ENCODE results near the gene NF1. TPM values are rescaled to one million over a fixed set of nuclear protein-coding genes. Genes with fewer than 3 reads are reported as not detected.

NF1 gene
- polyA plus RNA-seq, 1 of the 3 experiments (the other 2 are of a cell fraction): 19.6 TPM

DNA sequence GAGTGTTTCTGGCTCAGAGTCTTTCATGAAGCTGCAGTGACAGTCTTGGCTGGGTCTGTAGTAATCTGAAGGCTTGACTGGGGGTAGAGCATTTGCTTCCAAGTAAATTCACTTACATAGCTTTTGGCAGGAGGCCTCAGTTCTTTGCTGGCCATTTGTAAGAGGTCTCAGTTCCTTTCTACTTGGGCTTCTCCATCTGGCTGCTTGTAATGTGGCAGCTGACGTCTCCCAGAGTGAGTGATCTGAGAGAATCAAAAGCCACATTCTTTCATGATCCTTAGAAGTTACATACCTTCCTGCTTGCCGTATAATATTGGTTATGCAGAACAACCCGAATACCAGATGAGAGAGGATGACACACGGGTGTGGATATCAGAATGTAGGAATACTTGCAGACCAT is 39.8 kb downstream of the NF1 start:
- H3K79me2 ChIP-seq (ENCODE audit: insufficient read depth): peaks cover 100% of the 10 kb centered on the region
- H2AFZ ChIP-seq (ENCODE audit: low read depth): no peak overlapping the region
- no peak overlapping the region for H3K9ac ChIP-seq
- H4K20me1 ChIP-seq (ENCODE audit: insufficient read depth): peaks cover 24% of the 10 kb centered on the region
- H3K4me2 ChIP-seq: no peak overlapping the region
- peaks cover 9% of the 10 kb centered on the region for H3F3A ChIP-seq (replicated peaks; ENCODE audit: insufficient read depth)
- no peak overlapping the region for H3K27ac ChIP-seq (ENCODE audit: low read depth in 2 of 2, low read length in 1 of 2)
- no peaks in the 10 kb centered on the region for H3K27me3 ChIP-seq (ENCODE audit: insufficient read depth)
- DNase-seq: no peak
- H3K9me3 ChIP-seq: no peaks in the 10 kb centered on the region
- TF ChIP-seq, protein P1, sequence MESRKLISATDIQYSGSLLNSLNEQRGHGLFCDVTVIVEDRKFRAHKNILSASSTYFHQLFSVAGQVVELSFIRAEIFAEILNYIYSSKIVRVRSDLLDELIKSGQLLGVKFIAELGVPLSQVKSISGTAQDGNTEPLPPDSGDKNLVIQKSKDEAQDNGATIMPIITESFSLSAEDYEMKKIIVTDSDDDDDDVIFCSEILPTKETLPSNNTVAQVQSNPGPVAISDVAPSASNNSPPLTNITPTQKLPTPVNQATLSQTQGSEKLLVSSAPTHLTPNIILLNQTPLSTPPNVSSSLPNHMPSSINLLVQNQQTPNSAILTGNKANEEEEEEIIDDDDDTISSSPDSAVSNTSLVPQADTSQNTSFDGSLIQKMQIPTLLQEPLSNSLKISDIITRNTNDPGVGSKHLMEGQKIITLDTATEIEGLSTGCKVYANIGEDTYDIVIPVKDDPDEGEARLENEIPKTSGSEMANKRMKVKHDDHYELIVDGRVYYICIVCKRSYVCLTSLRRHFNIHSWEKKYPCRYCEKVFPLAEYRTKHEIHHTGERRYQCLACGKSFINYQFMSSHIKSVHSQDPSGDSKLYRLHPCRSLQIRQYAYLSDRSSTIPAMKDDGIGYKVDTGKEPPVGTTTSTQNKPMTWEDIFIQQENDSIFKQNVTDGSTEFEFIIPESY (IDR thresholded peaks at IDR 0.05; ENCODE audit: borderline replicate concordance, low read depth): no peak
- TF ChIP-seq, protein P2, sequence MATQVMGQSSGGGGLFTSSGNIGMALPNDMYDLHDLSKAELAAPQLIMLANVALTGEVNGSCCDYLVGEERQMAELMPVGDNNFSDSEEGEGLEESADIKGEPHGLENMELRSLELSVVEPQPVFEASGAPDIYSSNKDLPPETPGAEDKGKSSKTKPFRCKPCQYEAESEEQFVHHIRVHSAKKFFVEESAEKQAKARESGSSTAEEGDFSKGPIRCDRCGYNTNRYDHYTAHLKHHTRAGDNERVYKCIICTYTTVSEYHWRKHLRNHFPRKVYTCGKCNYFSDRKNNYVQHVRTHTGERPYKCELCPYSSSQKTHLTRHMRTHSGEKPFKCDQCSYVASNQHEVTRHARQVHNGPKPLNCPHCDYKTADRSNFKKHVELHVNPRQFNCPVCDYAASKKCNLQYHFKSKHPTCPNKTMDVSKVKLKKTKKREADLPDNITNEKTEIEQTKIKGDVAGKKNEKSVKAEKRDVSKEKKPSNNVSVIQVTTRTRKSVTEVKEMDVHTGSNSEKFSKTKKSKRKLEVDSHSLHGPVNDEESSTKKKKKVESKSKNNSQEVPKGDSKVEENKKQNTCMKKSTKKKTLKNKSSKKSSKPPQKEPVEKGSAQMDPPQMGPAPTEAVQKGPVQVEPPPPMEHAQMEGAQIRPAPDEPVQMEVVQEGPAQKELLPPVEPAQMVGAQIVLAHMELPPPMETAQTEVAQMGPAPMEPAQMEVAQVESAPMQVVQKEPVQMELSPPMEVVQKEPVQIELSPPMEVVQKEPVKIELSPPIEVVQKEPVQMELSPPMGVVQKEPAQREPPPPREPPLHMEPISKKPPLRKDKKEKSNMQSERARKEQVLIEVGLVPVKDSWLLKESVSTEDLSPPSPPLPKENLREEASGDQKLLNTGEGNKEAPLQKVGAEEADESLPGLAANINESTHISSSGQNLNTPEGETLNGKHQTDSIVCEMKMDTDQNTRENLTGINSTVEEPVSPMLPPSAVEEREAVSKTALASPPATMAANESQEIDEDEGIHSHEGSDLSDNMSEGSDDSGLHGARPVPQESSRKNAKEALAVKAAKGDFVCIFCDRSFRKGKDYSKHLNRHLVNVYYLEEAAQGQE (IDR thresholded peaks at IDR 0.05; ENCODE audit: low read depth, low read length): no peak
- TF ChIP-seq MEF2A (IDR thresholded peaks at IDR 0.05; ENCODE audit: borderline replicate concordance, low read depth) (no peak), EP300 (IDR thresholded peaks at IDR 0.05; ENCODE audit: borderline replicate concordance in 1 of 2, low read depth in 1 of 2, low read length in 1 of 2) (no peak), SMC3 (IDR thresholded peaks at IDR 0.05; ENCODE audit: low read depth, low read length) (no peak), CHD2 (IDR thresholded peaks at IDR 0.05; ENCODE audit: low read length, partially characterized antibody) (no peak), MXI1 (IDR thresholded peaks at IDR 0.05; ENCODE audit: low read depth, low read length) (no peak), RAD21 (IDR thresholded peaks at IDR 0.05; ENCODE audit: low read length) (no peak), FOXM1 (IDR thresholded peaks at IDR 0.05; ENCODE audit: low read depth) (no peak), ELF1 (IDR thresholded peaks at IDR 0.05) (no peak), RXRA (IDR thresholded peaks at IDR 0.05; ENCODE audit: borderline replicate concordance, low read depth) (no peak), NFIC (IDR thresholded peaks at IDR 0.05; ENCODE audit: borderline replicate concordance) (no peak), FOSL2 (IDR thresholded peaks at IDR 0.05; ENCODE audit: borderline replicate concordance, low read depth) (no peak), POLR2AphosphoS5 (IDR thresholded peaks at IDR 0.05; ENCODE audit: low read depth, low read length) (no peak)
- TF ChIP-seq, protein P3, sequence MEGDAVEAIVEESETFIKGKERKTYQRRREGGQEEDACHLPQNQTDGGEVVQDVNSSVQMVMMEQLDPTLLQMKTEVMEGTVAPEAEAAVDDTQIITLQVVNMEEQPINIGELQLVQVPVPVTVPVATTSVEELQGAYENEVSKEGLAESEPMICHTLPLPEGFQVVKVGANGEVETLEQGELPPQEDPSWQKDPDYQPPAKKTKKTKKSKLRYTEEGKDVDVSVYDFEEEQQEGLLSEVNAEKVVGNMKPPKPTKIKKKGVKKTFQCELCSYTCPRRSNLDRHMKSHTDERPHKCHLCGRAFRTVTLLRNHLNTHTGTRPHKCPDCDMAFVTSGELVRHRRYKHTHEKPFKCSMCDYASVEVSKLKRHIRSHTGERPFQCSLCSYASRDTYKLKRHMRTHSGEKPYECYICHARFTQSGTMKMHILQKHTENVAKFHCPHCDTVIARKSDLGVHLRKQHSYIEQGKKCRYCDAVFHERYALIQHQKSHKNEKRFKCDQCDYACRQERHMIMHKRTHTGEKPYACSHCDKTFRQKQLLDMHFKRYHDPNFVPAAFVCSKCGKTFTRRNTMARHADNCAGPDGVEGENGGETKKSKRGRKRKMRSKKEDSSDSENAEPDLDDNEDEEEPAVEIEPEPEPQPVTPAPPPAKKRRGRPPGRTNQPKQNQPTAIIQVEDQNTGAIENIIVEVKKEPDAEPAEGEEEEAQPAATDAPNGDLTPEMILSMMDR (IDR thresholded peaks at IDR 0.05): no peak
- TF ChIP-seq, protein P4, sequence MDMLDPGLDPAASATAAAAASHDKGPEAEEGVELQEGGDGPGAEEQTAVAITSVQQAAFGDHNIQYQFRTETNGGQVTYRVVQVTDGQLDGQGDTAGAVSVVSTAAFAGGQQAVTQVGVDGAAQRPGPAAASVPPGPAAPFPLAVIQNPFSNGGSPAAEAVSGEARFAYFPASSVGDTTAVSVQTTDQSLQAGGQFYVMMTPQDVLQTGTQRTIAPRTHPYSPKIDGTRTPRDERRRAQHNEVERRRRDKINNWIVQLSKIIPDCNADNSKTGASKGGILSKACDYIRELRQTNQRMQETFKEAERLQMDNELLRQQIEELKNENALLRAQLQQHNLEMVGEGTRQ (IDR thresholded peaks at IDR 0.05; ENCODE audit: borderline replicate concordance, low read depth, low read length): no peak
- TF ChIP-seq, protein P5, sequence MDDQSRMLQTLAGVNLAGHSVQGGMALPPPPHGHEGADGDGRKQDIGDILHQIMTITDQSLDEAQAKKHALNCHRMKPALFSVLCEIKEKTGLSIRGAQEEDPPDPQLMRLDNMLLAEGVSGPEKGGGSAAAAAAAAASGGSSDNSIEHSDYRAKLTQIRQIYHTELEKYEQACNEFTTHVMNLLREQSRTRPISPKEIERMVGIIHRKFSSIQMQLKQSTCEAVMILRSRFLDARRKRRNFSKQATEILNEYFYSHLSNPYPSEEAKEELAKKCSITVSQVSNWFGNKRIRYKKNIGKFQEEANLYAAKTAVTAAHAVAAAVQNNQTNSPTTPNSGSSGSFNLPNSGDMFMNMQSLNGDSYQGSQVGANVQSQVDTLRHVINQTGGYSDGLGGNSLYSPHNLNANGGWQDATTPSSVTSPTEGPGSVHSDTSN (IDR thresholded peaks at IDR 0.05): no peak
- no peaks in the 10 kb centered on the region for H3K9me2 ChIP-seq
- POLR2A ChIA-PET: no interaction called here
- H3K4me3 ChIP-seq (ENCODE audit: low read depth in 2 of 2, low read length in 1 of 2): no peak overlapping the region
- WGBS (ENCODE audit: low lambda C conversion rate): 79% methylated on average over 4 of the region's 4 CpGs
- H3K36me3 ChIP-seq (replicated peaks in 1 of 2; ENCODE audit: control insufficient read depth in 1 of 2, insufficient read depth in 2 of 2, low read length in 1 of 2): peaks cover 0 to 39% of the 10 kb centered on the region in 2 experiments
- peaks cover 0 to 6% of the 10 kb centered on the region in 2 experiments; a peak in 1 of 4 replicates for H3K4me1 ChIP-seq (ENCODE audit: control insufficient read depth in 1 of 2, insufficient read depth in 2 of 2, low read depth in 1 of 2, low read length in 1 of 2)
- CTCF ChIA-PET: interaction anchor here (1.0 kb wide), 3 partner anchors 11 to 36 kb away, joined by 3 read pairs; no protein-coding TSS in a partner anchor
